IPS-NIHi11 (cell line): Measurements from ENCODE around the gene TSGA10.
"Not testable (repeated sequence)": the region's sequence is repeated elsewhere in the genome, so short reads cannot be mapped to it uniquely, and the experiment has no call there.

Experiments used
- DNase-seq: peaks from one replicate; pipeline ENCODE4 v3.0.0; 2012; ENCODE audit warnings: mixed read lengths, low spot score

TSGA10 gene

DNA sequence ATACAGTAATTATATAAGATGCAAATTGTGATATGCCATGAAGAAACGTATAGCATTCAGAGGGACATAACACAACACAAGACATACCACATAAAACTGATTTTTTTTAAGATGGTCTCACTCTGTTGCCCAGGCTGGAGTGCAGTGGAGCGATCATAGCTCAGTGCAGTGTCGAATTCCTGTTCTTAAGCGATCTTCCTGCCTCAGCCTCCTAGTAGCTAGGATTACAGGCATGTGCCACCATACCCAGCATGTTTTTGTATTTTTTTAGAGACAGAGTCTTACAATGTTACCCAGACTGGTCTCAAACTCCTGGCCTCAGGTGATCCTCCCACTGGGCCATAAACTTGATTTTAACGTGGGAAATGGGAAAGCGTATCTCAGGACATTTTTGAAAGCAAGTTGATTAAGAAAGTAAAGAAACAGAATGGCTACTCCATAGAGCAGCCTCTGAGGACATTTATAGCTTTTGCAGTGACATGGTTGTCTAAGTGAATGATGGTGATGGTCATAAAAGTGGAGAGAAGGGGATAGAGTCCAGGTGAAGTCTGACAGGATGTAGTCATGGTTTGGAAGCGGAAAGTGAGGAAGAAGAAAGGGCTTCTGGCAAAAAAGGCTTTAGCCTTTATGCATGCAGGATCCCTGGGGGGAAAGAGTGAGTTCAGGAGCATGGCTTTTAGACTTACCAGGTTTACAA, 2.4 kb downstream of the TSGA10 start:
- no peak for DNase-seq

DNA sequence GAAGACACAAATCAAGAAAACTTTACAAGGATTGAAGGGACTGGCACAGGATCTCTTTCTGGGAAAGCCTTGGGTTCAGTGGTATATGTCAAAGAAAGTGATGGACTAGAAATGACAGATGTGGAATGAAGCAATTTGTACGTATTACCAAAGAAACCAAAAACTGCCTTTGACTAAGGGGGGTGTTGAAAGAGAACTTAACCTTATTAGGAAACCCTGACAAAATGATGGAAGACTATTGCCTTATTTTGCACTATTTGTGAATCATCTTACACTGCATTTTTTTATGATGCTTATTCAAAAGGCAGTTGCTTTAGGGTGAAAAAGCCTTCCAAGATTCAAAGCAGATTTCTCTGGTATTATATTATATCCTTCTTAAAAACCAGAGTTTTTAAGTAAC, 4.0 kb downstream of the TSGA10 start:
- no peak for DNase-seq

DNA sequence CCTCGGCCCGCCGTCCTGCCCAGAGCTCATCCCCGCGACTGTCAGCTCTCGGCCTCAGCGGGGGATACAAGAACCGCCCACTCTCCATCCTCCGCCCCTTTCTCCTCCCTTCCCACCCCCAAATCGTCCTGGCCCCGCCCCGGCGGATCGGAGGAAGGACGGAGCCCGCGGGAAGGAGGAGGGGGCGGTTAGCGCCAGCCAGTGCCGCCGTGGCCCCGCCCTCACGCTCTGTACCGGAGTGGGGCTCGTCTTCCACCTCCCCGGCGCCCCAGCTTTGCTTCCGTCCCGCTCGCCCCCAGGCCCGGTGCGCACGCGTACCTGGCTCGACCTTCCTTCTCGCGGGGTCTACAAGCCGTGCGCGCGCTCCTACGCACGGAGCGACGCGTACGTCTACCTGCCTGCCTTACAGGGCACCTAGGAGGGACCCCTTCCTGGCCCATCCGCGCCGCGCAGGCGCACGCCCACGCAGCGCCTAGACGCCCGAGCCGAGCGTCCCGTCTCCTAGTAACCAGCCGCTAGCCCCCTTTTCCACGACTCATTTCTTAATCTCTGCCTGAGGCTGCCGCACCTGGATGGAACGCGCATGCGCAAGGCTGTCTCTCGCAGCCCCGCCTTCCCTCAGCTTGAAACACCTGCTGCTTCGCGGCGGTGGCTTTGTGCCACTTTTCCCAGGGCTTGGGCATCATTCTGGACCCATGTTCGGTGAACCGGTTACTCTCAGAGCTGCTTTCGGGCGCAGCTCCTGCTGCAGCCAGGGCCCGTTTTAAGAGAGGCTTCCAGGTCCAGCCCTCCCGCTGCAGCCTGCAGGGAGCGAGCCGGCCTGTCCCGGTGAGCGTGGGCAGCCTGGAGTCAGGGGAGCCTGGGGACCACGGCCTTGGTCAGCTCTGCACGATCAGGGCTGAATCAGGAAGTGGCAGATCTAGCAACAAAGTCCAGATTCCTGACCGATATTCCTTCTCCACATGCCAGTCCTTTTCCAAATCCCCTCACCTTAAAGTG, 13.3 kb downstream of the TSGA10 start, which contains the start of gene C2orf15:
C2orf15 (plus strand) TSS at position 598 of the 999 bp plus-strand sequence. CDS start 8,852 bp downstream, outside the sequence.
- DNase-seq: peak; percentile 87

DNA sequence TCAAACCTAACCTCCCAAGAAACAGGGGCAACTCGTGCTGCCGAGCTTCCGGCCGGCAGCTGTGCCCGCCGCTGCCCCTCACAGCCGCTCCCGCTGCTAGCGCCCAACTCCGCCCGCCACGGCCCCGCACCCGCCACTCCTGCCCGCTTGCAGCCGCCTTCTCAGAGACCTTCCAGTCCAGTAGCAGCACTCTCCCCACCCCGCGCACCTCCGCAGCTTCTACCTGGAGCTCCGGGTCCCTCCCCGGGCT, 14.0 kb downstream of the TSGA10 start:
- no peak for DNase-seq

DNA sequence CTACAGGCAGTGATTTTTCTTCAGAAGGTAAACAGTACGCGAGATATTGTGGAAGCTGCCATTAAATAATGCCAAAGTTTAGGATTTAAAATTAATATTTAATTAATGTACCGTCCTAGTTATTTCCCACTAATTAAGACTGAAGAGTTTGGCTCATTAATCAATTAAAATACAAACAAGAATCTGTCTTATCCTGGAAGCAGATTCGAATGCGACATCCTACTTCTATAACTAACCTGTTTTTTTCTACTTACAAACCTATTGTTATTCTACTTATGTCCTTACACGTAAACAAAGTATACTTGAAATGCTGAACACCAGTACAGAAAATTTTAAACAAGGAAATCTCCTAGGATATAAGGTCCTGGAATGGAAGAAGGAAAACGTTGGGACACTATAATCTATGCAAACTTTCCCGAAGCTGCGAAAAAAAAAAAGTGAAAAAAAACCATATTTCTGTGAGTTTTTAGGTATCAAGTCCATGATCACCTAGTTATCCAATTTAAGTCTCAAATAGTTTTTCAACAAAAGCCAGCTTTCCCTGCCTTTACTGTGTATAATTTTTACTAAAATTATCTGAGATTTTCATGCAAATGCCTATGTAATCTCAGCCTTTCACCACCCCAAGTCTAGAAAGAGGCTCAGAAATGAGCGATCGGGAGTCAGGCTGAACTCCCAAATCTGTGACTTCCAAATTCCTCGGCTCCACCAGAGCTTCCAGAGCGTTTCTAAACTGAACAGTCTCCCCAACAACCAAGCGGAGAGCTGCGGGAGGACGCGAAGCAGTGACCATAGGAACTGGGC, 14.5 kb downstream of the TSGA10 start:
- DNase-seq: no peak

DNA sequence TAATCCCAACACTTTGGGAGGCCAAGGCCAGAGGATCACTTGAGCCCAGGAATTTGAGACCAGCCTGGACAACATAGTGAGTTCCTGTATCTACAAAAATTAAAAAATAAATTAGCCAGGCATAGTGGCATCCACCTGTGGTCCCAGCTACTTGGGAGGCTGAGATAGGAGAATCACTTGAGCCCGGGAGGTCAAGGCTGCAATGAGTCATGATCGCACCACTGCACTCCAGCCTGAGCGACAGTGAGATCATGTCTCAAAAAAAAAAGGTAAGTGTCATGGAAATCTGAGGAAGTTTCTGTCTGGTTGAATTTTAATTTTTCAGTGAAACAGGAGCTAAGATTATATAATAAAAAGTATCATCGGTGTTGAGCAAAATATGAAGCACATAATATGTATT, 15.7 kb downstream of the TSGA10 start:
- DNase-seq: no peak

DNA sequence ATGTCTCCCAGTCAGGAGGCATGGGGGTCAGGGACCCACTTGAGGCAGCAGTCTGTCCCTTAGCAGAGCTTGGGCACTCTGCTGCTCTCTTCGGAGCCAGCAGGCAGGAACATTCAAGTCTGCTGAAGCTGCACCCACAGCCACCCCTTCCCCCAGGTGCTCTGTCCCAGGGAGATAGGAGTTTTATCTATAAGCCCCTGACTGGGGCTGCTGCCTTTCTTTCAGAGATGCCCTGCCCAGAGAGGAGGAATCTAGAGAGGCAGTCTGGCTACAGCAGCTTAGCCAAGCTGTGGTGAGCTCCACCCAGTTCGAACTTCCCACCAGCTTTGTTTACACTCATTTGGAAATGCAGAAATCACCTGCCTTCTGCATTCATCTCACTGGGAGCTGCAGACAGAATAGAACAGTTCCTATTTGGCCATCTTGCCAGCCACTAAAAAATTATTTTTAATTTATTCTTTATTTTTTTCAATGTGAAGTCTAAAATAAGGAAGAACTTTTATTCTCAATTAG, 19.6 kb downstream of the TSGA10 start:
- not testable (repeated sequence) for DNase-seq

DNA sequence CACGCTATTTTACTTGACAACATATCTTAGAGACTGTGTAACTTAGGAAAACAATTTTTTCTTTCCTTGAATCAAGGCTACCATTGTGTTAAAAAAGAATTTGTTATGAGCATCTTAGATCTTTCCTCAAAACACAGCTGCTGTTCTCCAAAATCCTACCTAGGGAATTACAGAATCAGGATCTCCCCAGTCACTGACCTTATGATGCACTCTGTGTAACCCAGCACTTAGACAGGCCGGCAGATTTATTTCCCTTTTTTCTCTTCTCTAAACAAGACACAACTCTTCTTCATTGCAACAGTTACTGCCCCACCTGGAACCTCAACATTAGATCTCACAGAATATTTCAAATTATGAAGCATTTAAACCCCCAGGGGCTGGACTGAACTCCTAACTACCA, 26.8 kb downstream of the TSGA10 start:
- no peak for DNase-seq

DNA sequence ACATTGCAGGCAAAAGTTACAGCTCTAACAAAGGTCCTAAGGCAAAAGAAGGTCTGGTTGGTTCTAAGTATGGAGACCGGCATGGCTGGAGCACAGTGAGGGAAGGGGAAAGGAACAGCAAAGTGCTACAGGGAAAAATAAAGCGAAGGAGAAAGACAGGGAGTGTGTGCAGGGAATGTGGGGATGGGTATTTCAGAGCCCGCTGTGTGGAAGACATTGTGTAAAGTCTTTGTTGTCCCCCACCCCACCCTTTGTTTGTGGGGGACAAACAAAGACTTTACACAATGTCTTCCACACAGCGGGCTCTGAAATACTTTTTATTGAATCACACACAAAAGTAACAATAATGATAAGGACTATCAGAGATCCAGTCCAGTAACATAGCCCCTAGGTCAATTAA, 42.1 kb downstream of the TSGA10 start:
- peak; percentile 7 for DNase-seq

DNA sequence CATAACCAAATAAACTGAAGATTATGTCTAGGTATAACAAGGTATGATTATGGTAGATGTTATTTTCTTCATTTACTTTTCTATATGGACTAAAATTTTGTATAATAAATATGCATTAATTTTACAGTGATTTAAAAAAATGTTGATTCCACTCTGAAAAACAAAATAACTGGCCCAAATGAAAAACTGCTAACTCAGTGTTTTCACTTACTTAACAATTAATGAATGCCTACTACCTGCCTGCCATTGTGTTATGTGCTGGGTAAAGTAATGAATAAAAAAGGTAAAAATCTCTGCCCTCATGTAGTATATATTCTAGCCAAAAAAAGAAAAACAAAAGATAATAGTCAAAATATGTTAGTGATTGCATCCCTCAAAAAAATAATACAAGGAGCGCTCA, 42.8 kb downstream of the TSGA10 start:
- DNase-seq: no peak

DNA sequence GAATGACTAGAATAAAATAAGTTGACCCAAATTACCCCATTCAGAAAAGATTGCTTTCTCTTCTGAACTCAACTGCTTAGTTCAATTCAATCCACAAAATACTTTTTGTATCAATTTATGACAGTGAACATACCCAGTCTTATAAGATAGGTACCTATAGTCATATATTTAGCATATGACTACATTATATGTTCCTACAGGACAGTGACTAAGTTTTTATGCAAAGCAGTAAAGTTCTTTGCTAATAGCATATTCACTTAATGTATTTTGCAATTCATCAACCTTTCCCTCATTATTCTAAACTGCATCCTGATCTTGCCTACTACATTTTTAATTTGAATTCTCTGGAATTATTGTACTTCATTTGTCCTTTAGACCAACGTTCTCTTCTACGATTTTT, 43.5 kb downstream of the TSGA10 start:
- no peak for DNase-seq

DNA sequence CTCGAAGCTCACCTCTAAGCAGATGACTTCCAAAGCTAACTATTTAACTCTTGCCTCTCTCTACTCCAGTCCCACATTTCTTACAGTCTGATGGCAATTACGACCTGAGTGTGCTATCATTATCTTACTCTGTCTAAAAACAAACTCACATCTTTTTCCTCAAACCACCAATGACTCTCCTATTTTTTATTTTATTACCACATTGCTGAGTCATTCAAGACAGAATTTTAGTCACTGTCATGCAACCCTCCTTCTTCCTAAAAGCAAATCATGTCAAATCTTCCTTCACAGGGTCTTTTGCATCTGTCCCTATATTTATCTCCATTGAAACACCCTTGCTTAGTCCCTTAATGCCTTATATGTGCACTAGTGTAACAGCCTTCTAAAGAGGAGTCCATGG, 47.8 kb downstream of the TSGA10 start:
- DNase-seq: no peak

DNA sequence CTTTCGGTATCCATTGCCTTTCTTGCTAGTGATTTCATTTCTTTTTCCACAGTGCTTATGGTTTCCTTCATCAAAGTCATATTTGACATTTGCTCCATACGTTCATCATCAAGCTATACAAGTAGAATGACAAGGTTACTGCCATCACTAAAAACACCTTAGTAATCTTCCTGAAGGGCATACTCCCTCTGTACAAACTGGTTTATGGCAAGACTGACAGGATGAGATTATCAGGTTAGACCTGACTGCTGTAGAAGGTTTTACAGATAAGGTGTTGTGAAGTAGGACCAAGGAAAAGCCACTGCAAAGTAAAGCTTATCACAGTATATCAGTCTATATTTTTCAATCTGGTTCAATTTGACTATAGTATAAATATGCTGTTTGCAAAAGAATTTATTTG, 50.7 kb downstream of the TSGA10 start:
- DNase-seq: no peak

DNA sequence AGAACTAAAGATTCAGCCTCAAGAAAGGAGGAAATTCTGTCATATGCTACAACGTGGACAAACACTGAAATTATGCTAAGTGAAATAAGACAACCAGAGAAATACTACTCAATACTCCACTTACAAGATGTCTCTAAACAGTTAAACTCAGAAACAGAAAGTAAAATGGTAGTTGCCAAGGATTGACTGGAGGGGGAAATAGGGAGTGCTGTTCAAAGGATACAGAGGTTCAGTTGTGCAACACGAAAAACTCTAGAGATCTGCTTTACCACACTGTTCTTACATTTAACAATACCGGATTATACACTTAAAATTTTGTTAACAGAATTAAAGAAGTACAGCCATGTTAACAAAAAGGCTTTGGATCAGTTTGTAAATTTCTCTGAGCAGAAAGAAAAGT, 53.0 kb downstream of the TSGA10 start:
- DNase-seq: no peak

DNA sequence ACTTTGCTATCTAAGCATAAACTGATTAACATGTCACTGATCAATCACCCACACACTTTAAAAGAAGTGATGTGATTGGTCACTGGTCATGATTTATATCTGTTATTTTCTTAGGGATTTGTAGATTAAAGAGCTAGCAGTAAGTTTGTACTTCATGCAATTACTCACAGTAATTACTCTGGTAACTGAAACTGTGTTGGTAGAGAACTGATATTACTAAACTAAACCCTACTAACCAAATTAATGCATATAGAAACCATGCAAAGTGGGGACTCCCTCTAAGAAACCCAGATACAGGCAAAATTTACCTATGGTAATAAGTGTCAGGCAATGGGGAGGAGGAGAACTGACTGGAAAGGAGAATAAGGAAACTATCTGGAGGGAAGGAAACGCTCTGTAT, 58.0 kb downstream of the TSGA10 start:
- no peak for DNase-seq

DNA sequence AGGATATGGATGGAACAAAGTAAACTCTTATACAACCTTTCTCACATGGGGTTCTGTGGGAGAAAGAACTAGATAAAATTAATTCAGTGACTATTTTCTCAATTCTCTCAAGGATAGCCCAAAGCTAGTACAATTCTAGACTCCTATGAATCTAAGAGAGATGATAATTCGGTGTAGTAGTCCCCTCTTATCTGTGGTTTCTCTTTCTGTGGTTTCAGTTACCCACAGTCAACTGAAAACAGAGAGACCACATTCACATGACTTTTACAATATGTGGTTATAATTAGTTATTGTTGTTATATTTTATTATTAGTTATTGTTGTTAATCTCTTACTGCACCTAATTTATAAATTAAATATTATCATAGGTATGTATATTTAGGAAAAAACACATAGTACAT, 66.7 kb downstream of the TSGA10 start:
- DNase-seq: no peak

DNA sequence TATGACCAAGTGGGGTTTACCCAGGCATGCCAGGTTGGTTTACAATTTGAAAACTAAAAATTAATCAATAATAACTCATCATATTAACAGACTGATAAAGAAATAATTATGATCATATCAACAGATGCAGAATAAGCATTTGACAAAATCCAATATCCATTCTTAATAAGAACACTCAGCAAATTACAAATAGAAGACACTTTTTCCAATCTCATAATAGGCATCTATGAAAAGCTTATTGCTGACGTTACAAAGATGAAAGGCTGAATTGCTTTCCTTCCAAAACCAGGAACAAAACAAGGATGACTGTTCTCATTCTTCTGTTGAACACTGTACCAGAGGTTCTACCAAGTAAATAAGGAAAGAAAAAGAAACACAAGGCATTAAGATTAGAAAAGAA, 68.4 kb downstream of the TSGA10 start:
- no peak for DNase-seq

DNA sequence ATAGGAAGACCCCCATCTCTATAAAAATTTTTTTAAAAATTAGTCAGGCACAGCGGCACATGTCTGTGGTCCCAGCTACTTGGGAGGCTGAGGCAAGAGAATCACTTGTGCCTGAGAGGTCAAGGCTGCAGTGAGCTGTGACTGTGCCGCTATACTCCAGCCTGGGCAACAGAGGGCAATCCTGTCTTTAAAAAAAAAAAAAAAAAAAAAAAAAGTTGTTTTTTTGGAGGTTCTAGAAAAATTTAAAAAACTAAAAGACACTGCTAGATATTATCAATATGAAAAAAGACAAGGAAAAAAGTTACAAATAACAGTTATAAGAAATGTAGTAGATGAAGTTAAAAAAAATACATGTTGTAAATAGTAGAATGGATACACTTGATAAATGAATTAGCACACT, 69.3 kb downstream of the TSGA10 start:
- no peak for DNase-seq

DNA sequence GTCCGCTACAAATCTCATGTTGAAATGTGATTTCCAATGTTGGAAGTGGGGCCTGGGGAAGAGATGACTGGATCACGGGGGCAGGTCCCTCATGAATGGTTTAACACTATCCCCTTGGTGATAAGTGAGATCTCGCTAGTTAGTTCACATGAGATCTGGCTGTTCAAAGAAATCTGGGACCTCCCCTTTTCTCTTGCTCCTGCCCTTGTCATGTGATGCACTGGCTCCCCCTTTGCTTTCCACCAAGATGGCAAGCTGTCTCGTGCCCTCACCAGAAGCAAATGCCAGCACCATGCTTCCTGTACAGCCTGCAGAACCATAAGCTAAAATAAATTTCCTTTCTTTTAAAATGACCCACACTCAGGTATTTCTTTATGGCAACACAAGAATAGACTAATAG, 70.5 kb downstream of the TSGA10 start:
- no peak for DNase-seq

DNA sequence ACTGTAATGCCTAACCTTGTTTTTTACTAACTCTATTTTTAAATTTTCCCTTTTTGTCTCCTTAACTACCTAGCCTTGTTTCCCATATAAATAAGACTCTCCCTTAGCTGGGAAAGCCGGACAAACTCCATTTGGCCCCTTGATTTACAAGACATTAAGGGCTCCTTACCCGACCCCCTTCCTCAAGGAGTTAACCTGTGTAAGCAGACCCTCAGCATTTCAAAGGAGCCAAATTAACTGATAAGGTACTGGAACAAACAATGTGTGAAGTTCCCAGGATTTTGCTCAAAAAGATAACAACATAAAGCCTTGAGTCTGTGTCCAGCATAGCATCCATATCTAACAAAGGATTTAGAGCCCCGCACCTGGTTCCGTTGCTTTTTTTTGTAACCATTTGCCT, 72.9 kb downstream of the TSGA10 start:
- no peak for DNase-seq

DNA sequence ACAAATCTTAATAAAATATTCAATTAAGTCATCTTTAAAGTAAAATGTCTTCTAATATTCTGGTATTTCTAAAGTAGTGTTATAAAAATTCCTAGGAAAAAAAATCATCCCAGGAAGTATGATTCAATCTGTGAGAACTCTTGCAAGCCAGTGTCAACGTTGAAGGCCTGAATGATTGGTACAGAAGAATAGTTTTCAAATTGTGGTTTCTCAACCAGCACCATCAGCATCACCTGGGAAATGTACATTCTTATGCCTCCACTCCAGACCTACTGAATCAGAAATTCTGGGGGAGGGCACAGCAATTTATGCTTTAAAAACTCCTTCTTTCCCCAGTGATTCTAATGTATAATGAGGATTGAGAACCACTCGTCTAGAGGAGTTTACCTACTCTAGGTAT, 75.5 kb downstream of the TSGA10 start:
- no peak for DNase-seq

DNA sequence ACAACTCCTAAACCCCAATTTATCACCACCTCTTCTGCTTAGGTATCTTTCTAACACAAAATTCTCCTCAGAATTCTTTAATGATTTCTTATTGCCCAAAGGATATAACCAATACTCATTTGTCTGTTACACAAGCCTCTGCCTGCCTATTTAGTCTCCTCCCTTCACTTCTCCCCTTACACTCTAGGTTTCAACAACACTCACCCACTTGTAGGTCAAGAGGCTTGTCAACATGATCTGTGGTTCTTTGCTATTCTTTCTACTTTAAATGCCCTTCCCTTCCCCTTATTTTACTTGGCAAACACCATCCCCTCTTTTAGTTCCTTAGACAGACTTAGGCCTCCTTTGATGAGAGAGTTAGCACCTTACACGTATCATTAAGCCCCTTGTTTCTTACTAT, 82.2 kb downstream of the TSGA10 start:
- DNase-seq: no peak
